HEK293 (cell line): Measurements from ENCODE around the gene LAMA4.

ENCODE experiments used
- BCL11A ChIP-seq: fragments of 450-650 bp; formaldehyde crosslinking; IDR thresholded peaks from 2 replicates; pipeline ENCODE4 v1.5.1; 2016; ENCODE audit warnings: low read depth, missing biosample characterization, missing genetic modification characterization
- BCL11B ChIP-seq: fragments of 450-650 bp; formaldehyde crosslinking; IDR thresholded peaks from 2 replicates; pipeline ENCODE4 v1.5.1; 2016; ENCODE audit warnings: low read depth, missing biosample characterization, missing genetic modification characterization
- EGR2 ChIP-seq: fragments of 450-650 bp; formaldehyde crosslinking; IDR thresholded peaks from 2 replicates; pipeline ENCODE4 v1.5.1; 2016; ENCODE audit warnings: low read depth, missing biosample characterization, missing genetic modification characterization
- GFI1B ChIP-seq: fragments of 450-650 bp; formaldehyde crosslinking; IDR thresholded peaks from 2 replicates; pipeline ENCODE4 v1.5.1; 2016; ENCODE audit warnings: missing biosample characterization, missing genetic modification characterization
- GLIS2 ChIP-seq: fragments of 450-650 bp; formaldehyde crosslinking; IDR thresholded peaks from 2 replicates; pipeline ENCODE4 v1.5.1; 2016; ENCODE audit warnings: missing biosample characterization, missing genetic modification characterization
- IKZF3 ChIP-seq: fragments of 450-650 bp; IDR thresholded peaks from 2 replicates; pipeline ENCODE4 v1.5.0; 2018; ENCODE audit warnings: missing biosample characterization, mild to moderate bottlenecking, missing genetic modification characterization, moderate library complexity
- KLF10 ChIP-seq: fragments of 450-650 bp; IDR thresholded peaks from 2 replicates; pipeline ENCODE4 v1.5.1; 2018; ENCODE audit warnings: missing biosample characterization, mild to moderate bottlenecking, missing genetic modification characterization
- KLF16 ChIP-seq: fragments of 450-650 bp; formaldehyde crosslinking; IDR thresholded peaks from 2 replicates; pipeline ENCODE4 v1.5.1; 2017; ENCODE audit warnings: missing biosample characterization, missing genetic modification characterization
- OVOL3 ChIP-seq: fragments of 450-650 bp; formaldehyde crosslinking; IDR thresholded peaks from 2 replicates; pipeline ENCODE4 v1.5.1; 2016; ENCODE audit warnings: missing biosample characterization, missing genetic modification characterization
- SCRT1 ChIP-seq: fragments of 450-650 bp; formaldehyde crosslinking; IDR thresholded peaks from 2 replicates; pipeline ENCODE4 v1.5.1; 2016; ENCODE audit warnings: missing biosample characterization, missing genetic modification characterization, borderline replicate concordance
- SP7 ChIP-seq: fragments of 450-650 bp; formaldehyde crosslinking; IDR thresholded peaks from 2 replicates; pipeline ENCODE4 v1.5.1; 2016; ENCODE audit warnings: missing biosample characterization, missing genetic modification characterization
- TRIM28 ChIP-seq: IDR thresholded peaks from 2 replicates; pipeline ENCODE4 v1.6.1; 2011; ENCODE audit warnings: low read length, control low read depth, borderline replicate concordance
- ZBTB20 ChIP-seq: fragments of 450-650 bp; formaldehyde crosslinking; IDR thresholded peaks from 2 replicates; pipeline ENCODE4 v1.5.1; 2016; ENCODE audit warnings: missing biosample characterization, missing genetic modification characterization
- ZBTB21 ChIP-seq: fragments of 450-650 bp; formaldehyde crosslinking; IDR thresholded peaks from 2 replicates; pipeline ENCODE4 v1.5.1; 2017; ENCODE audit warnings: missing biosample characterization, missing genetic modification characterization
- ZBTB48 ChIP-seq: fragments of 450-650 bp; formaldehyde crosslinking; IDR thresholded peaks from 2 replicates; pipeline ENCODE4 v1.5.1; 2016; ENCODE audit warnings: missing biosample characterization, missing genetic modification characterization
- ZEB2 ChIP-seq: fragments of 450-650 bp; formaldehyde crosslinking; IDR thresholded peaks from 2 replicates; pipeline ENCODE4 v1.5.1; 2016; ENCODE audit warnings: missing biosample characterization, missing genetic modification characterization
- ZFP3 ChIP-seq: fragments of 450-650 bp; formaldehyde crosslinking; IDR thresholded peaks from 2 replicates; pipeline ENCODE4 v1.5.1; 2016; ENCODE audit warnings: low read depth, missing biosample characterization, missing genetic modification characterization
- ZIC2 ChIP-seq: fragments of 450-650 bp; formaldehyde crosslinking; IDR thresholded peaks from 2 replicates; pipeline ENCODE4 v1.5.1; 2016; ENCODE audit warnings: missing biosample characterization, missing genetic modification characterization
- ZNF221 ChIP-seq: fragments of 450-650 bp; formaldehyde crosslinking; IDR thresholded peaks from 2 replicates; pipeline ENCODE4 v1.5.1; 2017; ENCODE audit warnings: missing biosample characterization, missing genetic modification characterization, borderline replicate concordance
- ZNF24 ChIP-seq: fragments of 450-650 bp; formaldehyde crosslinking; IDR thresholded peaks from 2 replicates; pipeline ENCODE4 v1.5.1; 2016; ENCODE audit warnings: missing biosample characterization, missing genetic modification characterization
- ZNF248 ChIP-seq: fragments of 450-650 bp; formaldehyde crosslinking; IDR thresholded peaks from 2 replicates; pipeline ENCODE4 v1.5.1; 2017; ENCODE audit warnings: missing biosample characterization, missing genetic modification characterization
- ZNF324 ChIP-seq: fragments of 450-650 bp; formaldehyde crosslinking; IDR thresholded peaks from 2 replicates; pipeline ENCODE4 v1.5.1; 2016; ENCODE audit warnings: missing biosample characterization, missing genetic modification characterization
- ZNF747 ChIP-seq: fragments of 450-650 bp; formaldehyde crosslinking; IDR thresholded peaks from 2 replicates; pipeline ENCODE4 v1.5.1; 2016; ENCODE audit warnings: missing biosample characterization, missing genetic modification characterization
- ZNF791 ChIP-seq: fragments of 450-650 bp; formaldehyde crosslinking; IDR thresholded peaks from 2 replicates; pipeline ENCODE4 v1.5.1; 2016; ENCODE audit warnings: missing biosample characterization, missing genetic modification characterization
- ZNF792 ChIP-seq: fragments of 450-650 bp; formaldehyde crosslinking; IDR thresholded peaks from 2 replicates; pipeline ENCODE4 v1.5.1; 2016; ENCODE audit warnings: missing biosample characterization, missing genetic modification characterization
- ZNF837 ChIP-seq: fragments of 450-650 bp; formaldehyde crosslinking; IDR thresholded peaks from 2 replicates; pipeline ENCODE4 v1.5.1; 2016; ENCODE audit warnings: missing biosample characterization, missing genetic modification characterization
- ZNF843 ChIP-seq: fragments of 450-650 bp; formaldehyde crosslinking; IDR thresholded peaks from 2 replicates; pipeline ENCODE4 v1.5.1; 2016; ENCODE audit warnings: missing biosample characterization, missing genetic modification characterization
- TF ChIP-seq, protein P1 (sequence below): fragments of 450-650 bp; formaldehyde crosslinking; IDR thresholded peaks from 2 replicates; pipeline ENCODE4 v1.5.1; 2017; ENCODE audit warnings: missing biosample characterization, missing genetic modification characterization
- TF ChIP-seq, protein P2 (sequence below): fragments of 450-650 bp; formaldehyde crosslinking; optimal IDR thresholded peaks from 2 replicates; pipeline ENCODE3; 2016; ENCODE audit warnings: missing biosample characterization, mild to moderate bottlenecking, missing genetic modification characterization
- TF ChIP-seq, protein P3 (sequence below): fragments of 450-650 bp; formaldehyde crosslinking; IDR thresholded peaks from 2 replicates; pipeline ENCODE4 v1.5.1; 2016; ENCODE audit warnings: missing biosample characterization, missing genetic modification characterization, borderline replicate concordance
- TF ChIP-seq, protein P4 (sequence below): fragments of 450-650 bp; formaldehyde crosslinking; IDR thresholded peaks from 2 replicates; pipeline ENCODE4 v1.5.1; 2017; ENCODE audit warnings: missing biosample characterization, mild to moderate bottlenecking, missing genetic modification characterization, moderate library complexity
- TF ChIP-seq, protein P5 (sequence below): fragments of 450-650 bp; formaldehyde crosslinking; IDR thresholded peaks from 2 replicates; pipeline ENCODE4 v1.5.1; 2016; ENCODE audit warnings: missing biosample characterization, missing genetic modification characterization

LAMA4 gene

DNA sequence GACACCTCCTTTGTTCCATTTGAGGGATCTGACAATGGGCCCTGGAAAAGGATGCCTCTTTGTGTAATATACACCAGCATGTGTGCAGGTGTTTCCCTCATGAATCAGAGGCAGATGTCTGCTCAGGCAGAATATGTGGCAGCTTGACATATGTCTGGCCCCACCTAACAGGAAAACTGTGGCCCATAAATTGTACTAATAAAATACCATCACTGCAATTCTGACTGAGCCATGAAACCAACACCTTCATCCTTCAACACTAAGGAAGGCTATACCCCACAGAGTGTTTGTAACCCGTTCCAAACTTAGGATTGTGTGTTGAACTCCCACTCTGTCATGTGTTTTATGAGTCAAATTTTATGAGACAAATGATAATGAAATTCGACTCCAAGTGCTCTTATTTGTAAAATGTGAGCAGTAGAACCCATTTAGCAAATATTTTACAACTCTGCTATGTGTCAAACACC, 22.7 kb downstream of the LAMA4 start (continued):
- TF ChIP-seq, protein P1, sequence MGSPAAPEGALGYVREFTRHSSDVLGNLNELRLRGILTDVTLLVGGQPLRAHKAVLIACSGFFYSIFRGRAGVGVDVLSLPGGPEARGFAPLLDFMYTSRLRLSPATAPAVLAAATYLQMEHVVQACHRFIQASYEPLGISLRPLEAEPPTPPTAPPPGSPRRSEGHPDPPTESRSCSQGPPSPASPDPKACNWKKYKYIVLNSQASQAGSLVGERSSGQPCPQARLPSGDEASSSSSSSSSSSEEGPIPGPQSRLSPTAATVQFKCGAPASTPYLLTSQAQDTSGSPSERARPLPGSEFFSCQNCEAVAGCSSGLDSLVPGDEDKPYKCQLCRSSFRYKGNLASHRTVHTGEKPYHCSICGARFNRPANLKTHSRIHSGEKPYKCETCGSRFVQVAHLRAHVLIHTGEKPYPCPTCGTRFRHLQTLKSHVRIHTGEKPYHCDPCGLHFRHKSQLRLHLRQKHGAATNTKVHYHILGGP, result peak; percentile 73; the same call in 1 of the 2 replicates
- TF ChIP-seq IKZF3 (tag by site-specific recombination) (peak; percentile 95), SCRT1 (tag by site-specific recombination) (peak; percentile 67; the same call in 1 of the 2 replicates), ZIC2 (tag by site-specific recombination) (peak; percentile 42; the same call in 1 of the 2 replicates), ZNF324 (tag by site-specific recombination) (peak; percentile 67; the same call in 1 of the 2 replicates), TRIM28 (peak; percentile 86), ZBTB21 (tag by site-specific recombination) (peak; percentile 75), ZNF24 (tag by site-specific recombination) (peak; percentile 96), ZBTB48 (tag by site-specific recombination) (peak; percentile 43; the same call in 1 of the 2 replicates), KLF16 (tag by site-specific recombination) (peak; percentile 72; the same call in 1 of the 2 replicates), ZNF792 (tag by site-specific recombination) (peak; percentile 69; the same call in 1 of the 2 replicates), EGR2 (tag by site-specific recombination) (no peak; the same call in 1 of the 2 replicates), ZNF843 (tag by site-specific recombination) (peak; percentile 100), GLIS2 (tag by site-specific recombination) (peak; percentile 73), GFI1B (tag by site-specific recombination) (peak; percentile 93), ZEB2 (tag by site-specific recombination) (peak; percentile 84), ZNF747 (tag by site-specific recombination) (no peak), ZNF221 (no peak), OVOL3 (tag by site-specific recombination) (peak; percentile 98), ZFP3 (tag by site-specific recombination) (0 out of 2 replicates have a peak, but pooled peaks have one; percentile 30), BCL11B (tag by site-specific recombination) (peak; percentile 90; the same call in 1 of the 2 replicates), KLF10 (tag by site-specific recombination) (peak; percentile 85), BCL11A (tag by site-specific recombination) (peak; percentile 85), ZNF248 (no peak), ZNF791 (tag by site-specific recombination) (no peak), ZBTB20 (tag by site-specific recombination) (0 out of 2 replicates have a peak, but pooled peaks have one; percentile 35), SP7 (peak; percentile 98), ZNF837 (tag by site-specific recombination) (0 out of 2 replicates have a peak, but pooled peaks have one; percentile 32)
- TF ChIP-seq, protein P2, sequence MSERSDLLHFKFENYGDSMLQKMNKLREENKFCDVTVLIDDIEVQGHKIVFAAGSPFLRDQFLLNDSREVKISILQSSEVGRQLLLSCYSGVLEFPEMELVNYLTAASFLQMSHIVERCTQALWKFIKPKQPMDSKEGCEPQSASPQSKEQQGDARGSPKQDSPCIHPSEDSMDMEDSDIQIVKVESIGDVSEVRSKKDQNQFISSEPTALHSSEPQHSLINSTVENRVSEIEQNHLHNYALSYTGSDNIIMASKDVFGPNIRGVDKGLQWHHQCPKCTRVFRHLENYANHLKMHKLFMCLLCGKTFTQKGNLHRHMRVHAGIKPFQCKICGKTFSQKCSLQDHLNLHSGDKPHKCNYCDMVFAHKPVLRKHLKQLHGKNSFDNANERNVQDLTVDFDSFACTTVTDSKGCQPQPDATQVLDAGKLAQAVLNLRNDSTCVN (tag by site-specific recombination), result no peak
- TF ChIP-seq, protein P3, sequence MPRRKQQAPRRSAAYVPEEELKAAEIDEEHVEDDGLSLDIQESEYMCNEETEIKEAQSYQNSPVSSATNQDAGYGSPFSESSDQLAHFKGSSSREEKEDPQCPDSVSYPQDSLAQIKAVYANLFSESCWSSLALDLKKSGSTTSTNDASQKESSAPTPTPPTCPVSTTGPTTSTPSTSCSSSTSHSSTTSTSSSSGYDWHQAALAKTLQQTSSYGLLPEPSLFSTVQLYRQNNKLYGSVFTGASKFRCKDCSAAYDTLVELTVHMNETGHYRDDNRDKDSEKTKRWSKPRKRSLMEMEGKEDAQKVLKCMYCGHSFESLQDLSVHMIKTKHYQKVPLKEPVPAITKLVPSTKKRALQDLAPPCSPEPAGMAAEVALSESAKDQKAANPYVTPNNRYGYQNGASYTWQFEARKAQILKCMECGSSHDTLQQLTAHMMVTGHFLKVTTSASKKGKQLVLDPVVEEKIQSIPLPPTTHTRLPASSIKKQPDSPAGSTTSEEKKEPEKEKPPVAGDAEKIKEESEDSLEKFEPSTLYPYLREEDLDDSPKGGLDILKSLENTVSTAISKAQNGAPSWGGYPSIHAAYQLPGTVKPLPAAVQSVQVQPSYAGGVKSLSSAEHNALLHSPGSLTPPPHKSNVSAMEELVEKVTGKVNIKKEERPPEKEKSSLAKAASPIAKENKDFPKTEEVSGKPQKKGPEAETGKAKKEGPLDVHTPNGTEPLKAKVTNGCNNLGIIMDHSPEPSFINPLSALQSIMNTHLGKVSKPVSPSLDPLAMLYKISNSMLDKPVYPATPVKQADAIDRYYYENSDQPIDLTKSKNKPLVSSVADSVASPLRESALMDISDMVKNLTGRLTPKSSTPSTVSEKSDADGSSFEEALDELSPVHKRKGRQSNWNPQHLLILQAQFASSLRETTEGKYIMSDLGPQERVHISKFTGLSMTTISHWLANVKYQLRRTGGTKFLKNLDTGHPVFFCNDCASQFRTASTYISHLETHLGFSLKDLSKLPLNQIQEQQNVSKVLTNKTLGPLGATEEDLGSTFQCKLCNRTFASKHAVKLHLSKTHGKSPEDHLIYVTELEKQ (tag by site-specific recombination), result peak; percentile 97; the same call in 1 of the 2 replicates
- TF ChIP-seq, protein P4, sequence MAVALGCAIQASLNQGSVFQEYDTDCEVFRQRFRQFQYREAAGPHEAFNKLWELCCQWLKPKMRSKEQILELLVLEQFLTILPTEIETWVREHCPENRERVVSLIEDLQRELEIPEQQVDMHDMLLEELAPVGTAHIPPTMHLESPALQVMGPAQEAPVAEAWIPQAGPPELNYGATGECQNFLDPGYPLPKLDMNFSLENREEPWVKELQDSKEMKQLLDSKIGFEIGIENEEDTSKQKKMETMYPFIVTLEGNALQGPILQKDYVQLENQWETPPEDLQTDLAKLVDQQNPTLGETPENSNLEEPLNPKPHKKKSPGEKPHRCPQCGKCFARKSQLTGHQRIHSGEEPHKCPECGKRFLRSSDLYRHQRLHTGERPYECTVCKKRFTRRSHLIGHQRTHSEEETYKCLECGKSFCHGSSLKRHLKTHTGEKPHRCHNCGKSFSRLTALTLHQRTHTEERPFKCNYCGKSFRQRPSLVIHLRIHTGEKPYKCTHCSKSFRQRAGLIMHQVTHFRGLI (tag by site-specific recombination), result peak; percentile 55
- TF ChIP-seq, protein P5, sequence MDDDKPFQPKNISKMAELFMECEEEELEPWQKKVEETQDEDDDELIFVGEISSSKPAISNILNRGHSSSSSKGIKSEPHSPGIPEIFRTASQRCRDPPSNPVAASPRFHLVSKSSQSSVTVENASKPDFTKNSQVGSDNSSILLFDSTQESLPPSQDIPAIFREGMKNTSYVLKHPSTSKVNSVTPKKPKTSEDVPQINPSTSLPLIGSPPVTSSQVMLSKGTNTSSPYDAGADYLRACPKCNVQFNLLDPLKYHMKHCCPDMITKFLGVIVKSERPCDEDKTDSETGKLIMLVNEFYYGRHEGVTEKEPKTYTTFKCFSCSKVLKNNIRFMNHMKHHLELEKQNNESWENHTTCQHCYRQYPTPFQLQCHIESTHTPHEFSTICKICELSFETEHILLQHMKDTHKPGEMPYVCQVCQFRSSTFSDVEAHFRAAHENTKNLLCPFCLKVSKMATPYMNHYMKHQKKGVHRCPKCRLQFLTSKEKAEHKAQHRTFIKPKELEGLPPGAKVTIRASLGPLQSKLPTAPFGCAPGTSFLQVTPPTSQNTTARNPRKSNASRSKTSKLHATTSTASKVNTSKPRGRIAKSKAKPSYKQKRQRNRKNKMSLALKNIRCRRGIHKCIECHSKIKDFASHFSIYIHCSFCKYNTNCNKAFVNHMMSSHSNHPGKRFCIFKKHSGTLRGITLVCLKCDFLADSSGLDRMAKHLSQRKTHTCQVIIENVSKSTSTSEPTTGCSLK (tag by site-specific recombination), result no peak
